Measurements from ENCODE around the gene UBLCP1.
"Not testable (repeated sequence)": the region's sequence is repeated elsewhere in the genome, so short reads cannot be mapped to it uniquely, and the experiment has no call there.

The UBLCP1 gene

GRCh38 chr5:159262859-159263568 is at the start of gene UBLCP1:
Gene UBLCP1 (plus strand): TSS chr5:159263290. CDS start chr5:159268916, 5,626 bp downstream.
- DNase-seq: peak; percentile 91

GRCh38 chr5:159214486-159215271 is 48.4 kb upstream of the UBLCP1 start:
- peak; percentile 81 for DNase-seq

GRCh38 chr5:159215886-159216285 is 47.2 kb upstream of the UBLCP1 start:
- no peak for DNase-seq

GRCh38 chr5:159216454-159216853 is 46.6 kb upstream of the UBLCP1 start:
- peak; percentile 65 for DNase-seq

- DNase-seq: peak; percentile 14
Measured at GRCh38 chr5:159217236-159217635, 45.9 kb upstream of the UBLCP1 start.

- DNase-seq: peak; percentile 69
Measured at GRCh38 chr5:159218595-159219023, 44.5 kb upstream of the UBLCP1 start.

GRCh38 chr5:159220206-159220605 is 42.9 kb upstream of the UBLCP1 start:
- no peak for DNase-seq

GRCh38 chr5:159223469-159223868 is 39.6 kb upstream of the UBLCP1 start:
- DNase-seq: no peak

- DNase-seq: no peak
Measured at GRCh38 chr5:159224471-159224870, 38.6 kb upstream of the UBLCP1 start.

- DNase-seq: no peak
Measured at GRCh38 chr5:159226451-159226850, 36.6 kb upstream of the UBLCP1 start.

GRCh38 chr5:159227452-159227851 is 35.6 kb upstream of the UBLCP1 start:
- no peak for DNase-seq

GRCh38 chr5:159228097-159228496 is 35.0 kb upstream of the UBLCP1 start:
- DNase-seq: not testable (repeated sequence)

- DNase-seq: peak; percentile 32
Measured at GRCh38 chr5:159230657-159231056, 32.4 kb upstream of the UBLCP1 start.

- DNase-seq: peak; percentile 43
Measured at GRCh38 chr5:159231167-159231566, 31.9 kb upstream of the UBLCP1 start.

GRCh38 chr5:159235871-159236520 is 27.1 kb upstream of the UBLCP1 start:
- not testable (repeated sequence) for DNase-seq

- peak; percentile 83 for DNase-seq
Measured at GRCh38 chr5:159240301-159240870, 22.7 kb upstream of the UBLCP1 start.

- DNase-seq: no peak
Measured at GRCh38 chr5:159241946-159242552, 21.0 kb upstream of the UBLCP1 start.

- DNase-seq: no peak
Measured at GRCh38 chr5:159242656-159243055, 20.4 kb upstream of the UBLCP1 start.

GRCh38 chr5:159243385-159243784 is 19.7 kb upstream of the UBLCP1 start:
- no peak for DNase-seq

- no peak for DNase-seq
Measured at GRCh38 chr5:159244163-159244562, 18.9 kb upstream of the UBLCP1 start.

GRCh38 chr5:159244890-159245289 is 18.2 kb upstream of the UBLCP1 start:
- DNase-seq: no peak

GRCh38 chr5:159249158-159249557 is 13.9 kb upstream of the UBLCP1 start:
- no peak for DNase-seq

GRCh38 chr5:159252195-159252594 is 10.9 kb upstream of the UBLCP1 start:
- no peak for DNase-seq
